DMS79 treated with DMSO at 0.1 percent for 48 hours (cell line): Measurements from ENCODE around the gene MRE11.
"Not testable (repeated sequence)": the region's sequence is repeated elsewhere in the genome, so short reads cannot be mapped to it uniquely, and the experiment has no call there.

ENCODE experiments used
- DNase-seq: peaks from one replicate; lab custom pipeline; 2025; lab: John Stamatoyannopoulos, UW

The MRE11 gene

GRCh38 chr11:94506513-94506912, 12.9 kb upstream of the MRE11 start:
- DNase-seq = not testable (repeated sequence)

- DNase-seq = peak; percentile 62
Observed at GRCh38 chr11:94504689-94505293, 11.1 kb upstream of the MRE11 start.

GRCh38 chr11:94501522-94501921, 7.9 kb upstream of the MRE11 start:
- DNase-seq = no peak

- DNase-seq = no peak
Observed at GRCh38 chr11:94500181-94500580, 6.5 kb upstream of the MRE11 start.

- peak; percentile 30 for DNase-seq
Observed at GRCh38 chr11:94494126-94494680, 559 bp upstream of the MRE11 start.

GRCh38 chr11:94486068-94486467, 7.6 kb downstream of the MRE11 start:
- DNase-seq = no peak

- no peak for DNase-seq
Observed at GRCh38 chr11:94481342-94481741, 12.3 kb downstream of the MRE11 start.

- no peak for DNase-seq
Observed at GRCh38 chr11:94477624-94478023, 16.0 kb downstream of the MRE11 start.

- DNase-seq = no peak
Observed at GRCh38 chr11:94472916-94473799, 20.5 kb downstream of the MRE11 start.

GRCh38 chr11:94469416-94469815, 24.2 kb downstream of the MRE11 start:
- DNase-seq = no peak

- no peak for DNase-seq
Observed at GRCh38 chr11:94459576-94459975, 34.1 kb downstream of the MRE11 start.

- DNase-seq = no peak
Observed at GRCh38 chr11:94457118-94458029, 36.3 kb downstream of the MRE11 start.

GRCh38 chr11:94455861-94456260, 37.8 kb downstream of the MRE11 start:
- no peak for DNase-seq

- DNase-seq = no peak
Observed at GRCh38 chr11:94454301-94454700, 39.3 kb downstream of the MRE11 start.

GRCh38 chr11:94452988-94453387, 40.7 kb downstream of the MRE11 start:
- no peak for DNase-seq

- DNase-seq = no peak
Observed at GRCh38 chr11:94450048-94450447, 43.6 kb downstream of the MRE11 start.

- DNase-seq = no peak
Observed at GRCh38 chr11:94449437-94449836, 44.2 kb downstream of the MRE11 start.

GRCh38 chr11:94449029-94449428, 44.6 kb downstream of the MRE11 start:
- DNase-seq = no peak

GRCh38 chr11:94447149-94447548, 46.5 kb downstream of the MRE11 start:
- no peak for DNase-seq

- DNase-seq = no peak
Observed at GRCh38 chr11:94445641-94446040, 48.0 kb downstream of the MRE11 start.

- DNase-seq = no peak
Observed at GRCh38 chr11:94433049-94433448, 60.6 kb downstream of the MRE11 start.

- DNase-seq = no peak
Observed at GRCh38 chr11:94424662-94425061, 69.0 kb downstream of the MRE11 start.
